ENCODE results near the gene PTAFR. TPM values are rescaled to one million over a fixed set of nuclear protein-coding genes. Genes with fewer than 3 reads are reported as not detected.

The PTAFR gene
- 1 to 10 TPM; 1.2 to 6.4 (median 1.5) TPM for total RNA-seq
- 2.9 TPM for total RNA-seq (2013)

GRCh38 chr1:28176492-28177470 is at the start of gene PTAFR:
Gene PTAFR, minus strand, starts transcription at chr1:28176690. Its CDS starts 25,669 bp downstream, at chr1:28151021.
- Mint-ChIP-seq H3K4me3 (no peak within 1 kb of the TSS), H3K27ac (peak within 1 kb of the TSS in 1 of 2 donors; percentile 58), H3K36me3 (no peaks in the 10 kb centered on the region), H3K4me1 (peaks cover 43 to 47% of the 10 kb centered on the region in 2 donors), H3K9me3 (no peaks in the 10 kb centered on the region), H3K27me3 (ENCODE audit: low read depth in 2 of 2) (peaks cover 0 to 15% of the 10 kb centered on the region in 2 donors)
- DNase-seq (no peak), ATAC-seq (peak in 1 of 3 donors; percentile 77)
- Histone ChIP-seq H3K27ac (ENCODE audit: low read length) (no peak within 1 kb of the TSS), H3K4me1 (ENCODE audit: control insufficient read depth, insufficient read depth, low read length) (peaks cover 56% of the 10 kb centered on the region), H3K27me3 (ENCODE audit: control insufficient read depth, insufficient read depth, low read length) (no peaks in the 10 kb centered on the region), H3K9me3 (ENCODE audit: control insufficient read depth, insufficient read depth, low read length) (no peaks in the 10 kb centered on the region), H3K36me3 (ENCODE audit: control insufficient read depth, insufficient read depth, low read length) (no peaks in the 10 kb centered on the region), H3K4me3 (ENCODE audit: low read length) (no peak within 1 kb of the TSS)
- WGBS (ENCODE audit: insufficient coverage), result 55% methylated on average over 18 of the region's 18 CpGs
- intact Hi-C loops (cut with micrococcal nuclease), result no loop called here
- no peak for TF ChIP-seq CTCF (IDR thresholded peaks at IDR 0.05)

GRCh38 chr1:28213315-28213714 is 36.8 kb upstream of the PTAFR start:
- Histone ChIP-seq H3K27me3 (ENCODE audit: control insufficient read depth, insufficient read depth, low read length) (no peaks in the 10 kb centered on the region), H3K36me3 (ENCODE audit: control insufficient read depth, insufficient read depth, low read length) (peaks cover 48% of the 10 kb centered on the region), H3K9me3 (ENCODE audit: control insufficient read depth, insufficient read depth, low read length) (no peaks in the 10 kb centered on the region), H3K4me3 (ENCODE audit: low read length) (no peak overlapping the region), H3K27ac (ENCODE audit: low read length) (no peak overlapping the region), H3K4me1 (ENCODE audit: control insufficient read depth, insufficient read depth, low read length) (no peaks in the 10 kb centered on the region)
- Mint-ChIP-seq H3K27me3 (ENCODE audit: low read depth in 2 of 2) (no peaks in the 10 kb centered on the region), H3K27ac (no peak overlapping the region), H3K36me3 (peaks cover 3% of the 10 kb centered on the region), H3K4me3 (no peak overlapping the region), H3K9me3 (no peaks in the 10 kb centered on the region), H3K4me1 (peaks cover 9 to 10% of the 10 kb centered on the region in 2 donors)
- ATAC-seq, result no peak
- TF ChIP-seq CTCF (IDR thresholded peaks at IDR 0.05), result no peak
- no peak for DNase-seq
- 98% methylated on average over 2 of the region's 2 CpGs for WGBS (ENCODE audit: insufficient coverage)
- intact Hi-C loops (cut with micrococcal nuclease), result no loop called here

GRCh38 chr1:28209700-28210099 is 33.2 kb upstream of the PTAFR start:
- no peak for ATAC-seq
- Mint-ChIP-seq H3K9me3 (no peaks in the 10 kb centered on the region), H3K4me3 (no peak overlapping the region), H3K36me3 (peaks cover 8% of the 10 kb centered on the region), H3K27ac (peak overlapping the region in 1 of 2 donors; percentile 36), H3K4me1 (peaks cover 10 to 12% of the 10 kb centered on the region in 2 donors), H3K27me3 (ENCODE audit: low read depth in 2 of 2) (no peaks in the 10 kb centered on the region)
- WGBS (ENCODE audit: insufficient coverage), result 69% methylated on average over 1 of the region's 1 CpG
- intact Hi-C loops (cut with micrococcal nuclease), result loop anchor here (1.0 to 5.0 kb wide), 3 partner anchors 118 to 351 kb away; no protein-coding TSS in a partner anchor
- Histone ChIP-seq H3K4me3 (ENCODE audit: low read length) (no peak overlapping the region), H3K27me3 (ENCODE audit: control insufficient read depth, insufficient read depth, low read length) (no peaks in the 10 kb centered on the region), H3K4me1 (ENCODE audit: control insufficient read depth, insufficient read depth, low read length) (no peaks in the 10 kb centered on the region), H3K27ac (ENCODE audit: low read length) (no peak overlapping the region), H3K9me3 (ENCODE audit: control insufficient read depth, insufficient read depth, low read length) (no peaks in the 10 kb centered on the region), H3K36me3 (ENCODE audit: control insufficient read depth, insufficient read depth, low read length) (peaks cover 62% of the 10 kb centered on the region)
- no peak for DNase-seq
- TF ChIP-seq CTCF (IDR thresholded peaks at IDR 0.05), result no peak
